A549 treated with Mapracorat at 1 μM for 4 hours (cell line): ENCODE results near the gene C11orf65. TPM values are rescaled to one million over a fixed set of nuclear protein-coding genes. Genes with fewer than 3 reads are reported as not detected.

Experiments
- total RNA-seq: library from RNA; stranded (reverse); fragments of 200-300 nt; extraction: Qiagen RNA extraction; gene quantifications from 5 replicates; pipeline ENCODE4 v1.2.3, GENCODE V29; 2022

The C11orf65 gene, protein sequence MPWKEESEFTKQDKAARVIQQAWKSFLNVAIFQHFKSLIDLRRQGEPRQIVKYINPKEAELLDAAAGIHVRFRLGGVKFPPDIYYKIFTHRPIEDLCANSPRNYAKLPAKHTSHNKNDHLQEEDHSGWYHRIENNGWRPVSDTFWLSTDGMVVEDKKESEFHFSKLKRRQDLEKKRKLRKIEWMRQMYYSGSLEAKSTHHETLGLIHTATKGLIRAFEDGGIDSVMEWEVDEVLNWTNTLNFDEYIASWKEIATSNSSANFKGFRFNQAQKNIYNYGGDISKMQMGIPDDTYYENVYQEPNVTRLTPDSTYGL
- 0.50 to 0.87 TPM (median 0.57 TPM) in 3 of 5 replicates, not detected in the others for total RNA-seq

GRCh38 chr11:108467091-108467823 lies at the start of gene C11orf65:
C11orf65 (minus strand) TSS chr11:108467529; CDS start chr11:108461559, 5,970 bp downstream.

GRCh38 chr11:108498046-108498815 lies 30.9 kb upstream of the C11orf65 start, which contains the start of gene POGLUT3:
POGLUT3 (minus strand) TSS chr11:108498384; CDS start chr11:108498366, 18 bp downstream.

Other genes starting within 250 kb of the C11orf65 start
- gene NPAT, start 244.9 kb downstream of the C11orf65 start, total RNA-seq, result 3.4 to 5.4 TPM (median 4.5 TPM) in 5 replicates
- gene ATM, start 244.5 kb downstream of the C11orf65 start, total RNA-seq, result 6.9 to 9.5 TPM (median 8.8 TPM) in 5 replicates
- 9.2 to 11.4 TPM (median 11.3 TPM) in 5 replicates for gene POGLUT3, start 30.9 kb upstream of the C11orf65 start, total RNA-seq
- 0.01 to 0.05 TPM (median 0.03 TPM) in 5 replicates for gene EXPH5, start 126.2 kb upstream of the C11orf65 start, total RNA-seq
- 35.4 to 51.1 TPM (median 42.1 TPM) in 5 replicates for gene DDX10, start 197.5 kb upstream of the C11orf65 start, total RNA-seq